Endothelial cell of hepatic sinusoid (primary cell): Measurements from ENCODE around the gene CETP.

Source experiments
- in situ Hi-C: cut with HindIII; loops from 2 replicates; pipeline ENCODE4 v1.10.0; 2017; ENCODE audit warnings: low sequenced_read_pairs

The CETP gene

GRCh38 chr16:56950881-56951771 lies 10.6 kb upstream of the CETP start:
- in situ Hi-C loops = loop anchor here (5.0 to 25.0 kb wide), 3 partner anchors 76 to 211 kb away; partner anchors contain the start of gene SLC12A3

GRCh38 chr16:56953006-56953405 lies 8.7 kb upstream of the CETP start:
- in situ Hi-C loops = loop anchor here (5.0 to 25.0 kb wide), 3 partner anchors 74 to 209 kb away; partner anchors contain the start of gene SLC12A3

GRCh38 chr16:56956076-56956475 lies 5.7 kb upstream of the CETP start:
- in situ Hi-C loops = loop anchor here (25.0 kb wide), 1 partner anchor 206 kb away; no protein-coding TSS in a partner anchor

GRCh38 chr16:56956756-56957155 lies 5.0 kb upstream of the CETP start:
- in situ Hi-C loops = loop anchor here (25.0 kb wide), 1 partner anchor 206 kb away; no protein-coding TSS in a partner anchor

GRCh38 chr16:56960681-56961281 lies 969 bp upstream of the CETP start:
- in situ Hi-C loops = loop anchor here (25.0 kb wide), 1 partner anchor 202 kb away; no protein-coding TSS in a partner anchor

- in situ Hi-C loops = loop anchor here (25.0 kb wide), 1 partner anchor 201 kb away; no protein-coding TSS in a partner anchor
Observed at GRCh38 chr16:56961386-56961785, 364 bp upstream of the CETP start.

GRCh38 chr16:56964243-56965148 lies 2.7 kb downstream of the CETP start:
- in situ Hi-C loops = loop anchor here (25.0 kb wide), 1 partner anchor 198 kb away; no protein-coding TSS in a partner anchor

GRCh38 chr16:56965149-56966092 lies 3.7 kb downstream of the CETP start:
- in situ Hi-C loops = loop anchor here (25.0 kb wide), 1 partner anchor 197 kb away; no protein-coding TSS in a partner anchor

- in situ Hi-C loops = loop anchor here (25.0 kb wide), 1 partner anchor 196 kb away; no protein-coding TSS in a partner anchor
Observed at GRCh38 chr16:56966093-56966475, 4.3 kb downstream of the CETP start.

GRCh38 chr16:56967733-56968132 lies 6.0 kb downstream of the CETP start:
- in situ Hi-C loops = loop anchor here (25.0 kb wide), 1 partner anchor 195 kb away; no protein-coding TSS in a partner anchor

- in situ Hi-C loops = loop anchor here (5.0 to 25.0 kb wide), 2 partner anchors 108 to 193 kb away; no protein-coding TSS in a partner anchor
Observed at GRCh38 chr16:56969769-56970168, 8.0 kb downstream of the CETP start.

GRCh38 chr16:56970934-56971767 lies 9.4 kb downstream of the CETP start:
- in situ Hi-C loops = loop anchor here (5.0 to 25.0 kb wide), 2 partner anchors 106 to 191 kb away; no protein-coding TSS in a partner anchor

GRCh38 chr16:56971768-56972043 lies 10.0 kb downstream of the CETP start:
- in situ Hi-C loops = loop anchor here (5.0 to 25.0 kb wide), 2 partner anchors 106 to 191 kb away; no protein-coding TSS in a partner anchor

- in situ Hi-C loops = loop anchor here (5.0 to 25.0 kb wide), 2 partner anchors 105 to 190 kb away; no protein-coding TSS in a partner anchor
Observed at GRCh38 chr16:56972403-56973293, 10.9 kb downstream of the CETP start.

GRCh38 chr16:56973294-56973689 lies 11.5 kb downstream of the CETP start:
- in situ Hi-C loops = loop anchor here (5.0 to 25.0 kb wide), 2 partner anchors 104 to 189 kb away; no protein-coding TSS in a partner anchor

GRCh38 chr16:56973899-56974298 lies 12.1 kb downstream of the CETP start:
- in situ Hi-C loops = loop anchor here (5.0 to 25.0 kb wide), 2 partner anchors 103 to 188 kb away; no protein-coding TSS in a partner anchor
